IPS-18a (cell line): ENCODE measurements around the gene RFX7.

Experiments used
- H3K27ac ChIP-seq: one replicate; pipeline ENCODE4 v1.5.1; 2013; ENCODE audit warnings: low read length
- H3K27me3 ChIP-seq: one replicate; pipeline ENCODE4 v1.6.1; 2013; ENCODE audit warnings: mild to moderate bottlenecking, low read length; ENCODE audit not compliant: control insufficient read depth, insufficient read depth
- H3K36me3 ChIP-seq: one replicate; pipeline ENCODE4 v1.6.1; 2013; ENCODE audit warnings: low read depth, low read length; ENCODE audit not compliant: control insufficient read depth
- H3K4me1 ChIP-seq: one replicate; pipeline ENCODE4 v1.6.1; 2013; ENCODE audit warnings: low read depth, low read length; ENCODE audit not compliant: control insufficient read depth
- H3K4me3 ChIP-seq: one replicate; pipeline ENCODE4 v1.5.1; 2013; ENCODE audit warnings: low read length
- H3K9ac ChIP-seq: one replicate; pipeline ENCODE4 v1.6.1; 2013; ENCODE audit warnings: mild to moderate bottlenecking, low read length, moderate library complexity
- H3K9me3 ChIP-seq: one replicate; pipeline ENCODE4 v1.6.1; 2013; ENCODE audit warnings: low read depth, low read length; ENCODE audit not compliant: control insufficient read depth

Gene RFX7

GRCh38 chr15:56040081-56041035 is 203.3 kb downstream of the RFX7 start:
- Histone ChIP-seq H3K9ac (no peak overlapping the region), H3K27ac (peak overlapping the region; percentile 19), H3K9me3 (no peaks in the 10 kb centered on the region), H3K4me1 (peaks cover 4% of the 10 kb centered on the region), H3K36me3 (no peaks in the 10 kb centered on the region), H3K27me3 (no peaks in the 10 kb centered on the region), H3K4me3 (no peak overlapping the region)

DNA sequence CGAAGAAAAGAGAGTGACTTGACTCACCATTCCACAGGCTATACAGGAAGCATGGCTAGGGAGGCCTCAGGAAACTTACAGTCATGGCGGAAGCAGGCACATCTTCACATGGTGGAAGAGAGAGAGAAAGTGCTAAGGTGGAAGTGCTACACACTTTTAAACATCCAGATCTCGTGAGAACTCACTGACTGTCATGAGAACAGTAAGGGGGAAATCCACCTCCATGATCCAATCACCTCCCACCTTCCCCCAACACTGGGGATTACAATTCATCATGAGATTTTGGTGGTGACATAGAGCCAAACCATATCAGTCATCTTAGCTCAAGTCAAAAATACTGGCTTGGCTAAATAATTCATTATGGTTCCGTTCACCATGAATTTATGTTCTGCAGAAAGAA is 205.0 kb downstream of the RFX7 start:
- H3K9ac ChIP-seq: no peak overlapping the region
- H3K4me1 ChIP-seq: peaks cover 4% of the 10 kb centered on the region
- H3K27me3 ChIP-seq: no peaks in the 10 kb centered on the region
- H3K9me3 ChIP-seq: no peaks in the 10 kb centered on the region
- no peak overlapping the region for H3K27ac ChIP-seq
- H3K4me3 ChIP-seq: no peak overlapping the region
- H3K36me3 ChIP-seq: no peaks in the 10 kb centered on the region

GRCh38 chr15:56038015-56038414 is 205.7 kb downstream of the RFX7 start:
- H3K4me3 ChIP-seq: no peak overlapping the region
- no peaks in the 10 kb centered on the region for H3K36me3 ChIP-seq
- no peaks in the 10 kb centered on the region for H3K27me3 ChIP-seq
- H3K27ac ChIP-seq: no peak overlapping the region
- no peaks in the 10 kb centered on the region for H3K9me3 ChIP-seq
- peaks cover 4% of the 10 kb centered on the region for H3K4me1 ChIP-seq
- no peak overlapping the region for H3K9ac ChIP-seq
